KOPT-K1 (cell line): ENCODE measurements around the gene CSK.

ENCODE experiments used
- H3K27ac ChIP-seq: fragments of 200-600 bp; sonication (generic); 2 replicates; pipeline ENCODE4 v1.5.1; 2016; ENCODE audit warnings: antibody characterized with exemption, mild to moderate bottlenecking, low read depth, low read length; ENCODE audit not compliant: poor library complexity, severe bottlenecking
- H3K36me3 ChIP-seq: fragments of 200-600 bp; sonication (generic); 2 replicates; pipeline ENCODE4 v1.5.1; 2017; ENCODE audit warnings: antibody characterized with exemption, mild to moderate bottlenecking, low read length, moderate library complexity; ENCODE audit not compliant: insufficient read depth
- H3K9me3 ChIP-seq: fragments of 200-600 bp; sonication (generic); 2 replicates; pipeline ENCODE4 v1.5.1; 2017; ENCODE audit warnings: antibody characterized with exemption, low read length, mild to moderate bottlenecking; ENCODE audit not compliant: insufficient read depth, poor library complexity, severe bottlenecking

CSK gene

GRCh38 chr15:74763416-74763815 lies 18.5 kb upstream of the CSK start:
- Histone ChIP-seq H3K9me3 (no peaks in the 10 kb centered on the region), H3K27ac (no peak overlapping the region), H3K36me3 (no peaks in the 10 kb centered on the region)

GRCh38 chr15:74767167-74768098 lies 14.4 kb upstream of the CSK start:
- Histone ChIP-seq H3K9me3 (no peaks in the 10 kb centered on the region), H3K27ac (no peak overlapping the region)

DNA sequence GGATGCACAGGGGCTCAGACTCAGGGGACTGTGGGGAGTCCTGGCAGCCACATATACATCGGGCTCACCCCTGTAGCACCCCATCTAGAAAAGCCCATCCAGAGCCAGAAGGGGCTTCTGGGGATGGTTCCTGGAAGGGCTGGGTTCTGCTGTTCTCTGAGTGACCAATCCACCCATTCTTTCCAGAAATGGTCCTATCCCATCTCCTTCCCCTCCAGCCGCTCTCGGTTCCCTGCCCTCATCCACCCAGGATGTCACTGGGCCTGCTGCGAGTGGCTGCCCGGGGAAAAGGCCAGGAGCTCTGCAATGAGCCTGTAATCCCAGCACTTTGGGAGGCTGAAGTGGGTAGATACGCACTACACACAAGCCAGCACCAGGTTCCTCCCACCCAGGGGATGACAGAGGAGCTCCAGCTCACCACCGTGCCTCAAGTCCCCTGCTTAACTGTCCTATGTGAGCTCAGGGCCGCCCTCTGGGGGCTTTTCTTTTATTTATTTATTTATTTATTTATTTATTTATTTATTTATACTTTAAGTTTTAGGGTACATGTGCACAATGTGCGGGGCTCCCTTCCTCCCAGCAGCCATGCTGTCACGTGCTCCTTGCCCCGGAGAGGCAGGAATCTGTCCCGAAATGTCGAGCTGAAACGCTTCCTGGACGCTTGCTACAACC lies 13.6 kb upstream of the CSK start:
- Histone ChIP-seq H3K36me3 (no peaks in the 10 kb centered on the region), H3K9me3 (no peaks in the 10 kb centered on the region), H3K27ac (no peak overlapping the region)

More at GRCh38 chr15:74767167-74768098, 14.4 kb upstream of the CSK start:
- no peaks in the 10 kb centered on the region for H3K36me3 ChIP-seq

- Histone ChIP-seq H3K9me3 (no peaks in the 10 kb centered on the region), H3K27ac (no peak overlapping the region), H3K36me3 (no peaks in the 10 kb centered on the region)
Measured at GRCh38 chr15:74768771-74769342, 13.0 kb upstream of the CSK start.

DNA sequence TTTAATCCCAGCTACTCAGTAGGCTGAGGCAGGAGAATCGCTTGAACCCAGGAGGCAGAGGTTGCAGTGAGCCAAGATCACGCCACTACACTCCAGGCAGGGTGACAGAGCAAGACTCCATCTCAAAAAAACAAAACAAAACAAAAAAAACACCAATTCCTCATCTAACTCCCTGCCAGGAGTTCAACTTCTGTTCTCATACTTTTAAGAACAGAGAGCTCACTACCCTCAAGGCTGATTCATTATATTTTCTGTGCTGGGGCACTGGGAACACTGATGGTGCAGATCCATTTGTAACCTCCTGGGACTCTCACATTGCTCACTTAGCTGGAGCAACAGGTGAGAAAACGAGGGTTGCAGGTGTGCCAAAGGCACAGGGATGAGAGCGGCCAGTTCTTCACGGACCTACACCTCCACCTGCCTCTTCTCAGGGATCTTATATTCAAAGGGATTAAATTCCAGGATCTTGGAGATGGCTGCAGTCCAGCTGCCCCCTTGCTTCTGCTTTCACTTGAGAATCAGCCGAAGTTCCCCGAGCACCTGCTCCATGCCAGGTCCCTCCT lies 12.3 kb upstream of the CSK start:
- H3K36me3 ChIP-seq, result no peaks in the 10 kb centered on the region
- no peaks in the 10 kb centered on the region for H3K9me3 ChIP-seq
- H3K27ac ChIP-seq, result no peak overlapping the region

GRCh38 chr15:74770211-74770903 lies 11.5 kb upstream of the CSK start:
- H3K9me3 ChIP-seq, result no peaks in the 10 kb centered on the region
- no peaks in the 10 kb centered on the region for H3K36me3 ChIP-seq
- H3K27ac ChIP-seq, result no peak overlapping the region

GRCh38 chr15:74773329-74773728 lies 8.6 kb upstream of the CSK start:
- no peaks in the 10 kb centered on the region for H3K36me3 ChIP-seq

DNA sequence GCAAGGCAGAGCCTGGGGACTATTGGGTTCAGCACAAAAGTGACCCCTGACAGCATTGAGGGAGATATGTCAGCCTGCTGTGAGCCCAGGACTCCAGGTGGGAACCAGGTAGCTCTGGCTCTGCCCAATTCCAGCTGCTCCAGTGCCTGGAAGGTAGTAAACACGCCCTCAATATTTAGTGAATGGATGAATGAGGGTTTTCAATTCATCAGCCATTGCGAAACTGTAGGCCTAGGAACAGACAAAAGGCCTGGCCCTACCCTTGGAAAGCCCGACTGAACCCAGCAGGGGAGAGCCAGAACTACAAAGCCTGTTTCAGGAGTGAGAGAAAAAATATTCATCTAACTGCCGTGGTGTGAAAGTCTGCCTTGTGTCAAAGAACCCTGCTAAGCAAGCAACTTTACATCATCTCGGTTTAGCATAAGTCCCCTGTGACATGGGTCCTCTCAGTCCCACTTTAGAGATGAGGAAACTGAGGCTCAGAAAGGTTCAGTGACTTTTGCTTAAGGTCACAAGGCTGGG lies 8.1 kb upstream of the CSK start:
- Histone ChIP-seq H3K9me3 (no peaks in the 10 kb centered on the region), H3K27ac (no peak overlapping the region)

More at GRCh38 chr15:74773329-74773728, 8.6 kb upstream of the CSK start:
- Histone ChIP-seq H3K27ac (no peak overlapping the region), H3K9me3 (no peaks in the 10 kb centered on the region)

GRCh38 chr15:74775132-74775562 lies 6.7 kb upstream of the CSK start:
- H3K9me3 ChIP-seq, result no peaks in the 10 kb centered on the region
- peak overlapping the region; percentile 27 for H3K27ac ChIP-seq
- H3K36me3 ChIP-seq, result no peaks in the 10 kb centered on the region

More for the DNA sequence above, 8.1 kb upstream of the CSK start:
- no peaks in the 10 kb centered on the region for H3K36me3 ChIP-seq

DNA sequence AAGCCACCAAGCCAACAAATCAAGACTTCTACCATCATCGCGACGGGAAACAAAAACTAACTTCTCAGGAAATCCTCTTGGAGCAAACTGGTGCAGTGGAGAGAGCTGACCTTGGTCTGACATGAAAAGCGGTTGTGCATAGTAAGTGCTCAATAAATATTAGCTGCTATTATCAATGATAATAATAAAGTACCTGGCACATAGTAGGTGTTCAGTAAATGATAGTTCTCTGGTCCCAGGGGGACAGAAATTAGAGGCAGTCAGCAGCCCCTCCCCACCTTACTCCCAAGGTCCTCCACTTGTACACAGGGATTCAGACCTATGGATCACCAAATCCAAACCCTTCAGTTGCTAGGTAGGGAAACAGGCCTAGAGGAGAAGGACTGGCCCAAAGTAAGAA lies 6.0 kb upstream of the CSK start:
- H3K27ac ChIP-seq, result peak overlapping the region; percentile 27
- no peaks in the 10 kb centered on the region for H3K36me3 ChIP-seq
- no peaks in the 10 kb centered on the region for H3K9me3 ChIP-seq

DNA sequence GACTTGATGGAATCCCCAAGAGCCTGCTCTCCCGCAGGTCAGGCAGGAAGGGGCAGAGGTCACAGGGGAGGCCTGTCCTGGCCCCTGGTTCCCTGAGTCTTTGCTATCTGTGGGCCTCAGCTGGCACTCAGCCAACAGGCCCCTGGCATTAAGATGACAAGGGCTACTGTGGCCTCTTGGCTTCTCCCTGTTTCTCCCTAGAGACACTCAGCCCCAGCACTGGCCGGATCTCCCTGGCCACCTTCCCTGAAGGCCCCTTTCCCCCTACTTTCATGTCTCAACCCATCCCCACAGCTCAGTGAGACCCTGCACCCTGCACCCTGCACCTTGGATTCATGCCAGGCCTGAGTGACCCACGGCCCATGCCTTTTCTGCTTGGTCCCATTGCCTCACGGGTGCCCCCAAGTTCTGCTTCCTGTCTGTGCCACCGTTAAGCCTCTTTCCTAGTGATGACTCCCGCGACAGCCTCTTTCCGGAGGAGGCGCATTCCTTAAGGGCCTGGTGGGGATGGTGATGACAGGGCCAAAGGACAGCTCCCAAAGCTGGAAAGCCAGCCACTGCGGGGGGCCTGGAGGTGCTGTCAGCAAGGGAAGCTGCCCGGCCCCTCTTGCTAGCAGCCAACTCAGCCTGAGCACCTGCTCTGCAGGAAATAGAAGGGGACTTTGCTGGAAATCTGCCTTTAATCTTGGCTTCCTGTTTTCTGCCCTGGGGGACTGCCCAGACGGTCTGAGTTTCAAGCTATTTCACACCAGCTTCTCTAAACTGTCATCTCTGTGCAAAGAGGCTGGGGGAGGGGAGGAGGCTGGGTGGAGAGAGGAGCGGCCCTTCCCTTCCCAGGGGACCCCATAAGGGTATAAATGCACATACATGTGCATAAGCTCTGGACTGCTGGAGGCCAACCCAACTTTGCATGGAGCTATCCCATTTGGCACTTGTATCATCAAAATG lies 4.8 kb upstream of the CSK start:
- no peaks in the 10 kb centered on the region for H3K36me3 ChIP-seq
- no peaks in the 10 kb centered on the region for H3K9me3 ChIP-seq
- peak overlapping the region; percentile 98 for H3K27ac ChIP-seq

DNA sequence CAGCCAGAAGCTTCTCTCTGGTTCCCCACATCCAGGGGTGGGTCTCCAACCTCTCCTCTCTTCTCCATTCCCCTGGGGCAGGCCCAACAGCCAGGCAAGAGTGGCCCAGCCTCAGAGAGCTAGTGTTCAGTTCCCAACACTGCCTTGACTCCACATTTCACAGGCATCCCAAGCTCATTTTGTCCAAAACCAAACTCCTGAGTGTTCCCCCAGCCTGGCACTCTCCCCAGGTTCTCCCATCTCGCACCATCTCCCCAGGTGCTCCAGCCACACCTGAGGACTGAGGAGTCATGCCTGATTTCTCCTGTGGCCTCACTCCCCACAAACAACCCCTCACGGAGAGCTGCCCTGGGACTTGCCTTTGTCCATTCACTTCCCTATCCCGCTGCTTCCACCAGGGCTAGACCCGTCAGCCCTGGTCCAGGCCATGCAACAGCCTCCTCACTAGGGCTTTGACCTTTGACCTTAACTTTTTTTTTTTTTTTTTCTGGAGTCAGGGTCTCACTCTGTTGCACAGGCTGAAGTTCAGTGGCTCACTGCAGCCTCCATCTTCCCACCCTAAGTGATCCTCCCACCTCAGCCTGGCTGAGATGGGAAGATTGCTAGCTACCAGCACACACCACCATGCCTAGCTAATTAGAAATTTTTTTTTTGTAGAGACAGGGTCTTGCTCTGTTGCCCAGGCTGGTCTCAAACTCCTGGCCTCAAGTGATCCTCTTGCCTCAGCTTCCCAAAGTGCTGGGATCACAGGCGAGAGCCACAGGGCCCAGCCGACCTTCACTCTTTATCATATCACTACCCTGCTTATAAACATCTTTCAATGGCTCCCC lies 3.9 kb upstream of the CSK start:
- no peaks in the 10 kb centered on the region for H3K36me3 ChIP-seq
- no peaks in the 10 kb centered on the region for H3K9me3 ChIP-seq
- H3K27ac ChIP-seq, result peak overlapping the region; percentile 98

GRCh38 chr15:74778599-74778970 lies 3.3 kb upstream of the CSK start:
- Histone ChIP-seq H3K36me3 (no peaks in the 10 kb centered on the region), H3K9me3 (no peaks in the 10 kb centered on the region), H3K27ac (peak overlapping the region; percentile 98)
